GM23248 (cell line): ENCODE measurements around the gene LRRC52.

Experiments
- EZH2 ChIP-seq: fragments of 200-600 bp; sonication (generic); IDR thresholded peaks from 2 replicates; pipeline ENCODE4 v1.6.1; 2018; ENCODE audit warnings: antibody characterized with exemption, mild to moderate bottlenecking; ENCODE audit not compliant: insufficient read depth, poor library complexity, severe bottlenecking
- EZH2phosphoT487 ChIP-seq: fragments of 200-600 bp; sonication (generic); IDR thresholded peaks from 2 replicates; pipeline ENCODE4 v1.6.1; 2018; ENCODE audit warnings: antibody characterized with exemption, moderate library complexity, mild to moderate bottlenecking, low read depth; ENCODE audit not compliant: insufficient read depth

DNA sequence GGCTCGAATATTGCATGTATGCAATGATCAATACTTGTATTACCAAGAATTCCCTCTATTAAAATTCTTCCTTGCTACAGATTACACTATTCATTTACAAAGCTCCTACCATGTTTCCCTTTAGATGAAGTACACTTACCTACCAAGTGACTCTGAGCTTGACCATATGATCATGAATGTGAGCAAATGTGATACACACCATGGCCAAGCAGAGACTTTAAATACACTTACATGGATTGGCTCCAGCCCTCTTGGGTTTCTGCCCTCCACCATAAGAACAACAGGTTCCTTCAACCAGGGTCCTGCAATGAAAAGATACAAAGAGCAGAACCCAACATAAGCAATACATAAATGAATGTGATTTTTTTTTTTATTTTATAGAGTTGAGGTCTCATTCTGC, 30.0 kb downstream of the LRRC52 start:
- no peak for TF ChIP-seq EZH2phosphoT487
- TF ChIP-seq EZH2: no peak
